SK-N-SH (cell line): ENCODE results near the gene UFM1.

Experiments used
- GATA2 ChIP-seq: sonication (generic); formaldehyde crosslinking; IDR thresholded peaks from 2 replicates; pipeline ENCODE4 v1.5.0; 2020; ENCODE audit warnings: mild to moderate bottlenecking, missing genetic modification reagents
- POLR2AphosphoS5 ChIP-seq: IDR thresholded peaks from 2 replicates; pipeline ENCODE4 v1.6.1; 2012; ENCODE audit warnings: low read depth, low read length
- RCOR1 ChIP-seq: fragments of 150-350 bp; IDR thresholded peaks from 2 replicates; pipeline ENCODE4 v1.6.1; 2017; ENCODE audit warnings: antibody characterized with exemption, low read length
- RFX5 ChIP-seq: IDR thresholded peaks from 2 replicates; pipeline ENCODE4 v1.6.1; 2012; ENCODE audit warnings: mild to moderate bottlenecking, improper control_type of control experiment, low read length
- SMC3 ChIP-seq: IDR thresholded peaks from 2 replicates; pipeline ENCODE4 v1.6.1; 2012; ENCODE audit warnings: low read depth, low read length, improper control_type of control experiment
- YY1 ChIP-seq: IDR thresholded peaks from 2 replicates; pipeline ENCODE4 v1.4.0; 2012; ENCODE audit warnings: low read depth, mild to moderate bottlenecking
- TF ChIP-seq, protein P1 (sequence below): fragments of 200-600 bp; sonication (generic); IDR thresholded peaks from 2 replicates; pipeline ENCODE4 v1.6.1; 2017; ENCODE audit warnings: antibody characterized with exemption, mild to moderate bottlenecking, moderate library complexity
- TF ChIP-seq, protein P2 (sequence below): IDR thresholded peaks from 2 replicates; pipeline ENCODE4 v1.4.0; 2012; ENCODE audit warnings: low read depth

DNA sequence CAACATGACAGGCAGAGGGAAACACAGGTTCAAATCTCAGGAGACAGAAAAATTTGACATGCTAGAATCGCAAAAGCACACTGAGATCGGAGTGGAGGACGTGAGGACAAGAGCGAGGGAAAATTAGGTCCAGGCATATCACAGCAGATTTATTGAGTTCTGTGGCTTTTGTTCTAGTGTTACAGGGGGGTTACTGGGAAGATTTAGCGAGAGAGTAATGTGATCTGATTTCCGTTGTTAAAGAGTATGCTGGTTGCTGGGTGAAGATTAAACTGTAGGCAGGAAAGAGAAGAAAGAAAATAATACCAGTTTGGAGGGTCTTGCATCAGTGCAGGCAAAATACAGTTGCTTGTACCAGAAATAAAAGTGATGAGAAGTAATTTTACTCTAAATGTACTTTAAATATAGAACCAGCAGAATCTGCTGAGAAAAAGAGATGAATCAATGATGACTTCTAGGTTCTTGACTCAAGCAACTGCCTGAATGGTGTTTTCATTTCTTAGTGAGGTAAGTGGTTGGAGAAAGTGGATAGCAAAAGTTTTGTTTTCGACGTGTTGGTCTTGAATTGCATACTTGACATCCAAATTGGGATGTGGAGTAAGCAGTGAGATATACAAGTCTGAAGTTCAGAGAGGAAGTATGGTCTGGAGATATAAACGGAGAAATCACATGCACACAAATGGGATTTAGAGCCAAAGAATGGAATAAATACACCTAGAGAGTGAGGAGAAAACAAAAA lies 35.7 kb downstream of the UFM1 start:
- TF ChIP-seq POLR2AphosphoS5 (no peak), GATA2 (CRISPR knock-in tag) (no peak), YY1 (no peak), SMC3 (no peak), RCOR1 (no peak), RFX5 (no peak)
- TF ChIP-seq, protein P1, sequence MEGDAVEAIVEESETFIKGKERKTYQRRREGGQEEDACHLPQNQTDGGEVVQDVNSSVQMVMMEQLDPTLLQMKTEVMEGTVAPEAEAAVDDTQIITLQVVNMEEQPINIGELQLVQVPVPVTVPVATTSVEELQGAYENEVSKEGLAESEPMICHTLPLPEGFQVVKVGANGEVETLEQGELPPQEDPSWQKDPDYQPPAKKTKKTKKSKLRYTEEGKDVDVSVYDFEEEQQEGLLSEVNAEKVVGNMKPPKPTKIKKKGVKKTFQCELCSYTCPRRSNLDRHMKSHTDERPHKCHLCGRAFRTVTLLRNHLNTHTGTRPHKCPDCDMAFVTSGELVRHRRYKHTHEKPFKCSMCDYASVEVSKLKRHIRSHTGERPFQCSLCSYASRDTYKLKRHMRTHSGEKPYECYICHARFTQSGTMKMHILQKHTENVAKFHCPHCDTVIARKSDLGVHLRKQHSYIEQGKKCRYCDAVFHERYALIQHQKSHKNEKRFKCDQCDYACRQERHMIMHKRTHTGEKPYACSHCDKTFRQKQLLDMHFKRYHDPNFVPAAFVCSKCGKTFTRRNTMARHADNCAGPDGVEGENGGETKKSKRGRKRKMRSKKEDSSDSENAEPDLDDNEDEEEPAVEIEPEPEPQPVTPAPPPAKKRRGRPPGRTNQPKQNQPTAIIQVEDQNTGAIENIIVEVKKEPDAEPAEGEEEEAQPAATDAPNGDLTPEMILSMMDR = no peak
- TF ChIP-seq, protein P2, sequence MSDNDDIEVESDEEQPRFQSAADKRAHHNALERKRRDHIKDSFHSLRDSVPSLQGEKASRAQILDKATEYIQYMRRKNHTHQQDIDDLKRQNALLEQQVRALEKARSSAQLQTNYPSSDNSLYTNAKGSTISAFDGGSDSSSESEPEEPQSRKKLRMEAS = no peak
